Activated CD4-positive, alpha-beta T cell treated with anti-CD3 and anti-CD28 coated beads for 4 hours (primary cell): Measurements from ENCODE around the gene SEC14L6.
"Not testable (repeated sequence)": the region's sequence is repeated elsewhere in the genome, so short reads cannot be mapped to it uniquely, and the experiment has no call there.

ENCODE experiments used
- DNase-seq, 2 donors: peaks; one replicate each; pipeline ENCODE4 v3.0.0-alpha.2; 2020

Gene SEC14L6

GRCh38 chr22:30546616-30547015 lies at the start of gene SEC14L6:
TSS of gene SEC14L6 (minus strand) at chr22:30546741. CDS start at chr22:30546682, 59 bp downstream.
- no peak for DNase-seq

- no peak for DNase-seq
These were observed 49.7 kb upstream of the SEC14L6 start for GRCh38 chr22:30596199-30596598.

DNA sequence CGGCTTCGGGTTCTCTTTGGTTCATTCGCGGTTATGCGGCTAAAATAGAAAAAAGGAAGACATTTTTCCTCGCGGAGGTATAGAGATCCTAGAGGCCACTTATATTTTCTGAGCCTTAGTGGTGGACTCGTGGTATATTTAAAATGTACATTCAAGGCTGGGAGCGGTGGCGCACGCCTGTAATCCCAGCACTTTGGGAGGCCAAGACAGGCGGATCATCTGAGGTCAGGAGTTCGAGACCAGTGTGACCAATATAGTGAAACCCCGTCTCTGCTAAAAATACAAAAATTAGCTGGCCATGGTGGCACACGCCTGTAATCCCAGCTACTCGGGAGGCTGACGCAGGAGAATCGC lies 45.8 kb upstream of the SEC14L6 start:
- not testable (repeated sequence) for DNase-seq

DNA sequence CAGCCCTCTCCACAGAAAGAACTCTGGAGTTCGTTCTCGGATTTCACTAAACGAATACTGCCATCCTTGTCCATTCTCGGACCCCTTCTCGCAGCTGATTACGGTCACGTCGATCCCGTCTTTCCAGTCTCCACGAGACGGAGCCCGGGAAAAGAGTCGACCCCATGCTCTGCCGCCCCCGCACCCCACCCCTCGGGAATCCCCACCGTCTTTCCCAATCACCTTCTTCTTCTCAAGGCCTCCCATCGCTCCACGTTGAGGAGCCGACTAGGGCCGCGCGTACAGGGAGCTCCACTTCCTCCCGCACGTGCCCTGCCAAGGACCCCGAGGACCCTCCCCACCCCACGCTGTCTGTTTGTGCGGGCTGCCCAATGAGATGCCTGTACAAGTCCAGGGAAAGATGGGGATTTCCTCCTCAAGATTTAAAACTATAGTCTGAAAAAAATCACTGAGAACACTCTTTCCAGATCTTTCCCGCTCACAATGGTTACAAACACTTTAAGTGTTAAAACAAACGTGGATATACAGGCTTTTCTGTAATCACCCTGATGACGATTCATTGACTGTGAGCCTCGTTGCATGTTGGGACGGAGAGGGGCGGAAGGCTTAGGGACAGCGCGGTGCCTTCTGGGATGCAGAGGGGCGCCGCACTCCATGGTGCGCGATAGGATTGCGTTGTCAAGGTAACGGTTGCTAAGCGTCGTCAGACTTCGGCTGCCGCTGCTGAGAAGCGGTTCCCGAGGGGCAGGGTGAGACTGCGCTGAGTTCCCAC lies 45.2 kb upstream of the SEC14L6 start, which contains the start of gene PES1:
TSS of gene PES1 (minus strand) at position 323 of the 772 bp plus-strand sequence. CDS start at position 246, 77 bp downstream.
- DNase-seq = peak; percentile 95

- peak in 1 of 2 donors; percentile 10 for DNase-seq
These were observed 44.6 kb upstream of the SEC14L6 start for GRCh38 chr22:30591191-30591587.

- DNase-seq = no peak
These were observed 39.9 kb upstream of the SEC14L6 start for GRCh38 chr22:30586414-30586813.

- DNase-seq = no peak
These were observed 37.9 kb upstream of the SEC14L6 start for GRCh38 chr22:30584441-30584840.

DNA sequence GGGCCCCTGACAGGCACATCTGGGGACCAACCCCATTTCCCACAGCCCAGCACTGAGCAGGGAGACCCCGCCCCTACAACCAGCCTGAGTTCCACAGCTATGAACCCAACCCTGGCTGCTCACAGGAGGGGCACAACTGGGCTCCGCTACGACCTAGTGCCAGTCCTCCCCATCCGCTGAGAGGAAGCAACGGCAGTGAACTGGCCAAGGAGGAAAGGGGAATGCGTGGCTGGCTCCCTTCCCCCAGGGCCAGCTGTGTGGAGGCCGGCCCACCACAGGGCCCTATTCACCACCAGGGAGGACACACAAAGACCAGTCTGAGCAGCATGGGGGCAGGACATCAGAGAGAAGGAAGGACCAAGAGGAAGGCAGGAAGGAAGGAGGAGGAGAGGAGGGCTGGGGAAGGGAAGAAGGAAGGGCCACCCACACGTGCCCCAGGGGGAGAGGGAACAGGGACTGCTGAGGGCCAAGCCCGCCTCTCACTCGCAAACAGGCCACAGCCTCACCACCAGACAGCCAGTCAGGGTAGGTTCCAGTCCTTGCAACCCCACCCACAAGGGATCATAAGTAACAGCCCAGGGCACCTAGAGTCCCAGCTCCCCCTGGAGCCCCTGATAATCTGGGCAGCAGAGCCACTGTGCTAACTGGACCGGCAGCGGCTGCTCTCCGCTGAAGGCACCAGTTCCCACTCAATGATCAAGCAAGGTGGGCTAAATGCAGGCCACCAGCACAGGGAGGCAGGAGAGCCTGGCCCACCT lies 36.4 kb upstream of the SEC14L6 start:
- DNase-seq = no peak

DNA sequence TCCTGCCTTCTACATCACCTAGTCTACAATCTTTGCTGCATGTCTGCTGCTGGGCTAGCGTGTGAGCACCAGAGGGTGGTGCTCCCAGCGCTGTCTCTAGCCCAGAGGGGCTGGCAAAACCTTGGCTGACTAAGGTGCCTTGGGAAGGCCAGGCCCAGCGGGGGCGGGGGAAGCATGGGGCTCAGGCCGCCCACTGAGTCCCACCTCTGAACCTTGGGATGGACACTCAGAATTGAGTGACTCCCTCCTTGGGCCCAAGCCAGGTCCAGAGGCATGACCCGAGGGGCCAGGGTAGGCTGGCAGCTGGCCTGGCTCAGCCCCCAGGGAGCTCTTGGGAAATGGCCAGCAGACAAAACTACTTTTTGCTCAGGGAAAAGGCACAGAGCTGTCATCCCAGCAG lies 35.5 kb upstream of the SEC14L6 start:
- no peak for DNase-seq

- no peak for DNase-seq
These were observed 34.4 kb upstream of the SEC14L6 start for GRCh38 chr22:30580896-30581295.

- DNase-seq = no peak
These were observed 31.9 kb upstream of the SEC14L6 start for GRCh38 chr22:30578481-30578880.

DNA sequence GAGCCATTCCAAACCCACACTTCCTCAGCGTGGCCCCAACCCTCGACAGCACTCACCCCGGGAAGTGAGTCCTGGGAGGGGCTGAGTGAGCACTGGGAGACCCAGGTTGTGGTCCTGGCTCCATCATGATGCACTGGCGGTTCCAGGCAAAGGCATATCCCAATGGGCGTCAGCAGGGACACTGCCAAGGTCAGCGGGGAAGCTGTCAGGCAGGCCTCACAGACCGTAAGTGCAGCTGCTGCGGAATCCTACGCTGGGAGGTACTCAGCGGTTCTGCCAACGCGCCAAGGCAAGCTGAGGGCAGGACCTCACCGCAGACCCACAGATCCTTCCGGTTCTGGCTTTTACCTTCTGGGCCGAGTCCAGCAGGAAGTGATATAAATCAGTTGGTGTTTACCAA lies 29.3 kb upstream of the SEC14L6 start:
- no peak for DNase-seq

- no peak for DNase-seq
These were observed 28.6 kb upstream of the SEC14L6 start for GRCh38 chr22:30574997-30575671.

DNA sequence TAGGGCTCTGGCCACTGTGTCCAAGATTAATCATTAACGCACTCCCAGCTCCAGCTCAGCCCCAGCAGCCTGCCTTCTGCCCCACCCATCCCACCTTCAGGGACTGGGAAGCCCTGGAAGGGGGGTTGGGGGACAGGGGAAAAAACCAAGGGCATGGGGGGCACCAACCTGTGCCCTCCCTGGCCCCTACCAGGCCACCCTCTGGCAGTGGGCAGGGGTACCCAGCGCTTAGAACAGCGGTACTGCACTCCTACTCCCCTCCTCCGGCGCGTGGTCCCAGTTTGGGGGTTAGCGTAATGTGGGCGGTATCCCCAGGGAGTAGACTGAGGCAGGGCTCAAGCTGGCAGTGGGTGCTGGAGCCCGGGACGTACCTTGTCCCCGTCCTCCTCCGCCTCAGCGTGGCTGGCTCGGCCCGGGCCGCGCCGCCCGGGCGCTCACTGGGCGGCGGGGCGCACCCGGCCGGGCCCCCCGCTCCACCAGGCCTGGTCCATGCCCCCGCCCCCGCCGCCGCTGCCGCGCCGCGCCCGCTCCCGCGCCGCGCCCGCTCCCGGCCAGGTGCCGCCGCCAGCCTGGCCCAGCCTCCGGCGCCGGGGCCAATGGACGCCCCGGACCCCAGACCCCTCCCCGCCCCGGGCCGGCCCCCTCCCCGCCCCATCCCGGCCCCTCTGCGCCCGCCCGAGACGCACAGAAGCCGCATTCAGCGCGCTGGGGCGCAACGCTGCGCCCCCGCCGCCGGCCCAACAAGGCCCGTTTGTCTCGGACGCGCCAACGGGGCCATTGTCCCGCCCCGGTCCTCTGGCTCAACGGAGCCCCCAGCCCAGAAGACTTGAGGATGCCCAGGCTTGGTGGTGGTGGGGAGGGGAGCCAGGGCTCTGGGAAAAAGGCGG lies 27.8 kb upstream of the SEC14L6 start, which contains the start of gene GAL3ST1:
TSS of gene GAL3ST1 (minus strand) at position 571 of the 887 bp plus-strand sequence. CDS start 17,273 bp downstream, outside the sequence.
- DNase-seq = no peak

DNA sequence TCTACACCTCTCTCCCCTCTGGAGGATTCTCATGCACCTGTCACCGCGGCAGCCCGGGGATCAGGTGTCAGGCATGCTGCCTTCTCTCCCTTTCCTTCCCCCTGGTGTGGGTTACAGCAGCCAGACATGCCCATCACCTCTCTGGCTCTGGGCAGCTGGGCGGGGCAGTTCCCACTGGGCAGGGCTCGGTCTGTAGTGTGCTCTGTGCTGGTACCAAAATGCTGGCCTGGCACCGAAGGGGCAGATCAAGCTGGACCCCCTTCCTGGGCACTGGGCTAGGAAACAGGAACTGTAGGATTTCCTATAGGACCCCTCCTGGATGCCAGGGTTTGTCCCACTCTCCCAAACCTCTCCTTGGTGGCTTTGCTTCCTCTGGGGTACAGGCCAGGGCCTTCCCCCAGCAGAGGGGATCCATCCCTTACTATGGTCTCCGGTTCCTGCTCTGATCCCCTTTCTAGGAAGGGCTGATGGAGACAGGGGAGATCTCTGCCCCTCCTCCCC lies 27.1 kb upstream of the SEC14L6 start:
- DNase-seq = no peak

DNA sequence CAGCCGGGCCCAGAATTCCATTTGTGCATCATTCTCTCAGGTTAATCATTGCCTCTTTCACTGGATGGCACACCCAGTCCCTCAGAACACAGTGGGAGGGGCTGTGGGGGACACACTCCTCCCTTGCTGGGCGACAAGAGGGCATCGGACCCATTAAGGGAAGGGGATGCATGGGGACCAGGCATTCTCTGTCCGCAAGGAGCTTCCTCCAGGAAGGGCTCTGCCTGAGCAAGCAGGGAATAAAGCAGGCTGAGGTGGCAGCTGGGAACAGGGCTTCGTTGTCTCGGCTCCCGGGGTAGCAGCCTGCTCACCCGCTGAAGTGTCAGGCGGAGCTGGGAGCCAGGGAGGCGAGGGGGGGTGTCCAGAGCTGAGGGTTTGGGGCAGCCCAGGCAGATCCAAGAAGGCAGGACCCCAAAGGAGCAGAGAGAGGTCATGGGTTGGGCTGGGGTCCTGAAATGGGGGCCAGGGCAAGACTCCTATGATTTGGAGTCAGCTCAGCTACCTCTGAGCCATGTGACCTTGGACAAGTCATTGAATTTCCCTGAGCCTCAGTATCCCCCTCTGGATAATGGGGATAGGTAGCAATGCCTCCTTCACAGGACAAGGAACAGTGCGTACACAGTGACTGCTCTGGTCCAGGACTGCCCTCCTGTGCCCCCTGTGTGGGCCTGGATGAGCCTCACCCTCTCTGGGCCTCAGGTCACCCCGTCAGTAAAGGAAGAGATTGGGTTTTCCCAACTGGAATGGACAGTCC lies 26.5 kb upstream of the SEC14L6 start:
- DNase-seq = no peak

DNA sequence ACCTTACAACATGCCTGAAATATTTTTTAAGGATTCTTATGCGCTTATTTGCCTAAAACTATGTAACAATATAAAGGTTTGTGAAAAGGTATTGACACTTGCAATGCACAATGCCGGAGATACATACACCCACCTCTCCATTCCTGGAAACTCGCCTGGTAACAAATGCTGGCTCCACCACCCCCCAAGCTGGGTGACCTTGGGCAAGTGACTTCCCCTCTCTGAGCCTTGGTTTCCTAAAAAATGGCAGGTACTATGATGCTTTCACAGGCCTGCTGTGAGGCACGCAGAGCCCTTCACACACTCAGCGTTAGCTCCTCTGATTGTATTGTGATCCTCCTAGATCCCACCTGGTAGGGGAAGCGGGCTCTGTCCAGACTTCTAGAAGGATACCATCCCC lies 25.7 kb upstream of the SEC14L6 start:
- no peak for DNase-seq

- DNase-seq = no peak
These were observed 23.2 kb upstream of the SEC14L6 start for GRCh38 chr22:30569674-30570202.

- no peak for DNase-seq
These were observed 21.7 kb upstream of the SEC14L6 start for GRCh38 chr22:30568137-30568805.

DNA sequence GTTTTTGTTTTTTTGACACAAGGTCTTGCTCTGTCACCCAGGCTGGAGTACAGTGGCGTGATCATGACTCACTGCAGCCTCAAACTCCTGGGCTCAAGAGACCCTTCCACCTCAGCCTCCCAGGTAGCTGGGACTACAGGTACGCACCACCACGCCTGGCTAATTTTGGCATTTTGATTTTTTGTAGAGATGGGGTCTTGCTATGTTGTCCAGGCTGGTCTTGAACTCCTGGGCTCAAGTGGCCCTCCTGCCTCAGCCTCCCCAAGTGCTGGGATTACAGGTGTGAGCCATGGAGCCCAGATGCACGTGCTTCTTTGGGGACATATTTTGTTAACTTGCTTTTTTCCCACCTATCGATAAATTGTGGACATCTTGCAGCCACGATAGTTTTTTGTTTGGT lies 20.7 kb upstream of the SEC14L6 start:
- DNase-seq = not testable (repeated sequence)

DNA sequence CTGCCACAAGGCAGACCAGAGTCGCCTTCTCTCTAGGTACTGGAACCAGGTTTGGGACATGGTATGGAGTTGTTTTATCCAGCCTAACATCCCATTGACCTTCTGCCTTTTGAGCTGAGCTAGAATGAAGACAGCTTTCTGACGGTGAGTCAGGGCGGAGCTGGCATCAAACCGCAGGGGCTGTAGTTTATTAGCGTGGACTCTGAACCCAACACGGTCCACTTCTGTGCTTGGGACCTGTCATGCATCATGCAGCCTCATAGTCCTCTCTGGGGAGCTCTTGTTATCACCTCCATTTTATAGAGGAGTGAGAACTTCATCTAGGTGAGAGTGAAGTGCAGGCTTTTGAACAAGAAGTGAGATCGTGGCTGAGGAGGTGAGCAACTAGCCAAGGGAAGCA lies 19.6 kb upstream of the SEC14L6 start:
- DNase-seq = no peak
